WTC11 (cell line): ENCODE data around the gene PGBD5. TPM values are rescaled to one million over a fixed set of nuclear protein-coding genes. Genes with fewer than 3 reads are reported as not detected.

Experiments used
- ATAC-seq: fragments of 200-7000 bp; cut with Tn5 transposase; 2 replicates; pipeline ENCODE4 v1.10.0; 2021; ENCODE audit warnings: mild to moderate bottlenecking, moderate library complexity
- CTCF ChIA-PET: fragments of 300-600 bp; sonication (Branson Sonifier 250); formaldehyde crosslinking; loops from one replicate; lab custom pipeline; 2021; ENCODE audit warnings: antibody characterized with exemption; lab: Charles Lee
- POLR2A ChIA-PET: fragments of 350-600 bp; sonication (Branson Sonifier 250); formaldehyde crosslinking; loops from one replicate; lab custom pipeline; 2021; ENCODE audit warnings: antibody characterized with exemption; lab: Charles Lee
- DNase-seq: peaks from one replicate; pipeline ENCODE4 v3.0.0; 2021; ENCODE audit warnings: low spot score
- H3K27ac Mint-ChIP-seq: 2 replicates; pipeline ENCODE4 v1.8.0; 2021; ENCODE audit warnings: mixed read lengths
- H3K27me3 Mint-ChIP-seq: 2 replicates; pipeline ENCODE4 v1.8.0; 2021; ENCODE audit warnings: low read depth, mild to moderate bottlenecking, moderate library complexity, mixed read lengths
- H3K36me3 Mint-ChIP-seq: 2 replicates; pipeline ENCODE4 v1.8.0; 2021; ENCODE audit warnings: mixed read lengths
- H3K4me1 Mint-ChIP-seq: 2 replicates; pipeline ENCODE4 v1.8.0; 2022; ENCODE audit warnings: mixed read lengths
- H3K4me3 Mint-ChIP-seq: 2 replicates; pipeline ENCODE4 v1.8.0; 2021; ENCODE audit warnings: mild to moderate bottlenecking, moderate library complexity, mixed read lengths
- H3K9me3 Mint-ChIP-seq: 2 replicates; pipeline ENCODE4 v1.8.0; 2021; ENCODE audit warnings: mixed read lengths
- E2F5 ChIP-seq: sonication (generic); formaldehyde crosslinking; IDR thresholded peaks from 2 replicates; pipeline ENCODE4 v1.8.1; 2022; ENCODE audit warnings: mild to moderate bottlenecking, moderate library complexity, missing genetic modification reagents
- ERG ChIP-seq: fragments of 250-450 bp; sonication (Bioruptor Pico); IDR thresholded peaks from 2 replicates; pipeline ENCODE4 v1.8.0; 2021; ENCODE audit warnings: mild to moderate bottlenecking
- GTF2I ChIP-seq: fragments of 250-450 bp; sonication (Bioruptor Pico); conservative IDR thresholded peaks from 2 replicates; pipeline ENCODE4 v1.4.0; 2021; ENCODE audit warnings: mild to moderate bottlenecking
- IRF1 ChIP-seq: sonication (generic); formaldehyde crosslinking; IDR thresholded peaks from 2 replicates; pipeline ENCODE4 v1.8.0; 2023; ENCODE audit warnings: missing genetic modification reagents
- JAZF1 ChIP-seq: fragments of 250-450 bp; sonication (Bioruptor Pico); IDR thresholded peaks from 2 replicates; pipeline ENCODE4 v1.9.0; 2021; ENCODE audit warnings: moderate library complexity, mild to moderate bottlenecking, inconsistent platforms
- JUN ChIP-seq: sonication (generic); formaldehyde crosslinking; IDR thresholded peaks from 2 replicates; pipeline ENCODE4 v1.8.0; 2023; ENCODE audit warnings: mild to moderate bottlenecking, missing genetic modification reagents
- MAX ChIP-seq: sonication (generic); formaldehyde crosslinking; IDR thresholded peaks from 2 replicates; pipeline ENCODE4 v1.8.0; 2022; ENCODE audit warnings: mild to moderate bottlenecking, missing genetic modification reagents
- MLX ChIP-seq: sonication (generic); formaldehyde crosslinking; IDR thresholded peaks from 2 replicates; pipeline ENCODE4 v1.8.1; 2023; ENCODE audit warnings: mild to moderate bottlenecking, missing genetic modification reagents, moderate library complexity
- NFYB ChIP-seq: sonication (generic); formaldehyde crosslinking; conservative IDR thresholded peaks from 2 replicates; pipeline ENCODE4 v1.8.0; 2022; ENCODE audit warnings: low read depth, missing genetic modification reagents
- NR1H2 ChIP-seq: sonication (generic); formaldehyde crosslinking; IDR thresholded peaks from 2 replicates; pipeline ENCODE4 v1.9.0; 2021; ENCODE audit warnings: mild to moderate bottlenecking, moderate library complexity, missing genetic modification reagents
- PRDM15 ChIP-seq: sonication (generic); formaldehyde crosslinking; IDR thresholded peaks from 2 replicates; pipeline ENCODE4 v1.8.0; 2022; ENCODE audit warnings: missing genetic modification reagents
- PRRX2 ChIP-seq: fragments of 250-450 bp; sonication (Bioruptor Pico); IDR thresholded peaks from 2 replicates; pipeline ENCODE4 v1.8.0; 2021; ENCODE audit warnings: mild to moderate bottlenecking
- RORB ChIP-seq: fragments of 250-450 bp; sonication (Bioruptor Pico); IDR thresholded peaks from 2 replicates; pipeline ENCODE4 v1.9.0; 2021; ENCODE audit warnings: mild to moderate bottlenecking
- SMAD3 ChIP-seq: sonication (generic); formaldehyde crosslinking; IDR thresholded peaks from 2 replicates; pipeline ENCODE4 v1.8.0; 2022; ENCODE audit warnings: missing genetic modification reagents, mild to moderate bottlenecking, borderline replicate concordance
- SOX15 ChIP-seq: fragments of 250-450 bp; sonication (Bioruptor Pico); IDR thresholded peaks from 2 replicates; pipeline ENCODE4 v1.9.0; 2021; ENCODE audit warnings: mild to moderate bottlenecking
- TEAD4 ChIP-seq: sonication (generic); formaldehyde crosslinking; IDR thresholded peaks from 2 replicates; pipeline ENCODE4 v1.8.0; 2022; ENCODE audit warnings: mild to moderate bottlenecking, missing genetic modification reagents
- TP53 ChIP-seq: sonication (generic); formaldehyde crosslinking; IDR thresholded peaks from 2 replicates; pipeline ENCODE4 v1.8.1; 2023; ENCODE audit warnings: mild to moderate bottlenecking, missing genetic modification reagents
- USF1 ChIP-seq: sonication (generic); formaldehyde crosslinking; IDR thresholded peaks from 2 replicates; pipeline ENCODE4 v1.8.0; 2022; ENCODE audit warnings: mild to moderate bottlenecking, missing genetic modification reagents
- ZMAT4 ChIP-seq: fragments of 250-450 bp; sonication (Bioruptor Pico); IDR thresholded peaks from 2 replicates; pipeline ENCODE4 v1.9.0; 2021; ENCODE audit warnings: mild to moderate bottlenecking
- ZNF263 ChIP-seq: sonication (generic); formaldehyde crosslinking; IDR thresholded peaks from 2 replicates; pipeline ENCODE4 v1.8.1; 2022; ENCODE audit warnings: low read depth, mild to moderate bottlenecking, moderate library complexity, missing genetic modification reagents
- ZNF317 ChIP-seq: sonication (generic); formaldehyde crosslinking; IDR thresholded peaks from 2 replicates; pipeline ENCODE4 v1.8.1; 2023; ENCODE audit warnings: low read depth, mild to moderate bottlenecking, moderate library complexity, missing genetic modification reagents, borderline replicate concordance
- ZNF425 ChIP-seq: fragments of 250-450 bp; sonication (Bioruptor Pico); conservative IDR thresholded peaks from 2 replicates; pipeline ENCODE4 v1.9.0; 2021; ENCODE audit warnings: mild to moderate bottlenecking
- total RNA-seq: library from RNA; stranded (reverse); gene quantifications from 3 replicates; pipeline ENCODE4 v1.2.3, GENCODE V29; 2021

The PGBD5 gene
- total RNA-seq, 1 experiment from 2014 or later: 23.8 TPM

- ATAC-seq: no peak
- peaks cover 28% of the 10 kb centered on the region for H3K36me3 Mint-ChIP-seq
- TF ChIP-seq MAX (no peak), PRDM15 (no peak), RORB (CRISPR knock-in tag) (no peak), NFYB (CRISPR knock-in tag) (no peak)
- ChIA-PET CTCF (no interaction called here), POLR2A (no interaction called here)
- 0 out of 2 replicates have a peak, but pooled peaks cover 2% of the 10 kb centered on the region for H3K9me3 Mint-ChIP-seq
- H3K4me3 Mint-ChIP-seq: no peak overlapping the region
- no peak overlapping the region; the same call in 1 of the 2 replicates for H3K27ac Mint-ChIP-seq
- DNase-seq: no peak
- no peaks in the 10 kb centered on the region for H3K27me3 Mint-ChIP-seq
- 0 out of 2 replicates have a peak, but pooled peaks cover 3% of the 10 kb centered on the region for H3K4me1 Mint-ChIP-seq
These were observed 70.5 kb downstream of the PGBD5 start for GRCh38 chr1:230355594-230355993.

- no peak for ATAC-seq
- H3K9me3 Mint-ChIP-seq: no peaks in the 10 kb centered on the region
- H3K4me1 Mint-ChIP-seq: no peaks in the 10 kb centered on the region
- TF ChIP-seq ZNF317 (CRISPR knock-in tag) (no peak), GTF2I (CRISPR knock-in tag) (no peak), NR1H2 (CRISPR knock-in tag) (no peak), IRF1 (CRISPR knock-in tag) (no peak), MLX (CRISPR knock-in tag) (no peak), ZMAT4 (CRISPR knock-in tag) (no peak), SOX15 (CRISPR knock-in tag) (no peak), PRRX2 (CRISPR knock-in tag) (no peak), JUN (CRISPR knock-in tag) (no peak), SMAD3 (no peak), ERG (CRISPR knock-in tag) (no peak)
- H3K4me3 Mint-ChIP-seq: no peak overlapping the region
- CTCF ChIA-PET: interaction anchor here (0.6 kb wide), 1 partner anchor 158 kb away, joined by 4 read pairs; no protein-coding TSS in a partner anchor
- no peaks in the 10 kb centered on the region for H3K27me3 Mint-ChIP-seq
- peaks cover 28% of the 10 kb centered on the region for H3K36me3 Mint-ChIP-seq
- POLR2A ChIA-PET: no interaction called here
- no peak overlapping the region for H3K27ac Mint-ChIP-seq
- no peak for DNase-seq
These were observed 71.0 kb downstream of the PGBD5 start for GRCh38 chr1:230355128-230355527.

- no peaks in the 10 kb centered on the region for H3K4me1 Mint-ChIP-seq
- H3K27me3 Mint-ChIP-seq: no peaks in the 10 kb centered on the region
- CTCF ChIA-PET: no interaction called here
- H3K36me3 Mint-ChIP-seq: peaks cover 35% of the 10 kb centered on the region
- H3K27ac Mint-ChIP-seq: no peak overlapping the region; the same call in 1 of the 2 replicates
- no peak for DNase-seq
- H3K4me3 Mint-ChIP-seq: no peak overlapping the region
- H3K9me3 Mint-ChIP-seq: no peaks in the 10 kb centered on the region
- no peak for ATAC-seq
- POLR2A ChIA-PET: no interaction called here
- TF ChIP-seq E2F5 (CRISPR knock-in tag) (no peak), SOX15 (CRISPR knock-in tag) (no peak), USF1 (no peak), TP53 (CRISPR knock-in tag) (no peak), JAZF1 (CRISPR knock-in tag) (no peak), ZMAT4 (CRISPR knock-in tag) (no peak), ZNF263 (CRISPR knock-in tag) (no peak), TEAD4 (CRISPR knock-in tag) (no peak), ZNF425 (CRISPR knock-in tag) (no peak)
These were observed 72.1 kb downstream of the PGBD5 start for GRCh38 chr1:230354005-230354404.
